Large intestine (tissue), 3 donors: ENCODE results near the gene ZNG1C. TPM values are rescaled to one million over a fixed set of nuclear protein-coding genes. Genes with fewer than 3 reads are reported as not detected.
"Not testable (repeated sequence)": the region's sequence is repeated elsewhere in the genome, so short reads cannot be mapped to it uniquely, and the experiment has no call there.

Source experiments
- DNase-seq, 2 donors: peaks; one replicate each; pipeline versions ENCODE4 v3.0.0 to v3.0.0-alpha.2; 2013
- H3K27ac ChIP-seq: one replicate; pipeline ENCODE4 v1.5.1; 2013; ENCODE audit warnings: low read length
- H3K27me3 ChIP-seq: 2 replicates; pipeline ENCODE4 v1.6.1; 2013; ENCODE audit warnings: low read length; ENCODE audit not compliant: control insufficient read depth, insufficient read depth
- H3K36me3 ChIP-seq: 2 replicates; pipeline ENCODE4 v1.6.1; 2013; ENCODE audit warnings: low read length; ENCODE audit not compliant: control insufficient read depth, insufficient read depth
- H3K4me1 ChIP-seq: one replicate; pipeline ENCODE4 v1.6.1; 2013; ENCODE audit warnings: low read length; ENCODE audit not compliant: control insufficient read depth, insufficient read depth
- H3K4me3 ChIP-seq: one replicate; pipeline ENCODE4 v1.5.1; 2013; ENCODE audit warnings: low read length
- H3K9me3 ChIP-seq: one replicate; pipeline ENCODE4 v1.6.1; 2013; ENCODE audit warnings: mild to moderate bottlenecking, low read depth, low read length, moderate library complexity; ENCODE audit not compliant: control insufficient read depth
- WGBS: methylation state at CpG from one replicate; pipeline ENCODE4 v1.1.5; 2013; ENCODE audit warnings: low lambda C conversion rate; ENCODE audit not compliant: insufficient coverage; 5-methylcytosine and 5-hydroxymethylcytosine counted together
- polyA plus RNA-seq: library from polyadenylated mRNA; unstranded; fragments of 120-200 nt; gene quantifications from one replicate; pipeline ENCODE4 v1.2.1, GENCODE V29; 2013

ZNG1C gene
- polyA plus RNA-seq, 1 donor, result 53.0 TPM

GRCh38 chr9:68338000-68338399 is 96.2 kb downstream of the ZNG1C start:
- H3K27me3 ChIP-seq, H3K9me3 ChIP-seq, H3K4me3 ChIP-seq, H3K4me1 ChIP-seq, DNase-seq, H3K27ac ChIP-seq, H3K36me3 ChIP-seq: not testable (repeated sequence)
- WGBS, result no CpG with 5 or more reads among the region's 7 CpGs

DNA sequence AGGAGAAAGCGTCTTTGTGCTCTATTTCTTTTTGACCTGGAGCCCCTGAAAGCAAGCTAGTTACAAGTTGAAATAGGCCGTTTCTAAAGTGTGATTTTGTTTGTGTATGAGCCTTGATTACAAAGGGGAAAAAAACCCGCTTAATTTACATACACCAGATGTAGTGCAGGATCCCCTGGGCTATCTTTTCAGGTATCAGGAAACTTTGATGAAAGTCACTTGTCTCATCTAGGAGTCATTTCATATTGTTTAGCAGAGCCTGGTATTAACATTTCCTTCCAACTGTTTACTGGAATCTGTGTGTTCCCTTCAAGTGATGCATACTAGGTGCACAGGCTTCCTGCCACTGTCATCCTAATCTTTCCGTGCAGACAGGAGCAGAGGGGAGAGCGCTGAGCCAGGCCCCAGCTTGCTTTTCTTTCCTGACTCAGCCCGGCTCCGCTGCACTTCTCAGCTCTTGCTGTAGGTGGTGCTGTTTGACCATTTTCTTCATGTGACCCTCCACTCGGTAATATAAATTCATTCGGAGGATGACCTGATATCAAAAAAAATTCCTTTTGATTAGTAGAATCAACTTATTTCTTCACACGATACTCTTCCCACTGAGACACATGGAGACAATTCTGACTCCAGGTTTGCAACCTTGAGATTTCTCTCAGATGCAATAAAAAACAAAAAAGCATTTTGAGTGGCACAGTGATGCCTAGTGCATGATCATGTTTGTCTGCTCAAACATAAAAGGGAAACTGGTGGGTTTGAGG is 100.7 kb downstream of the ZNG1C start:
- H3K27me3 ChIP-seq, H3K27ac ChIP-seq, H3K4me3 ChIP-seq, H3K36me3 ChIP-seq, H3K4me1 ChIP-seq, DNase-seq, H3K9me3 ChIP-seq: not testable (repeated sequence)
- no CpG with 5 or more reads among the region's 10 CpGs for WGBS

DNA sequence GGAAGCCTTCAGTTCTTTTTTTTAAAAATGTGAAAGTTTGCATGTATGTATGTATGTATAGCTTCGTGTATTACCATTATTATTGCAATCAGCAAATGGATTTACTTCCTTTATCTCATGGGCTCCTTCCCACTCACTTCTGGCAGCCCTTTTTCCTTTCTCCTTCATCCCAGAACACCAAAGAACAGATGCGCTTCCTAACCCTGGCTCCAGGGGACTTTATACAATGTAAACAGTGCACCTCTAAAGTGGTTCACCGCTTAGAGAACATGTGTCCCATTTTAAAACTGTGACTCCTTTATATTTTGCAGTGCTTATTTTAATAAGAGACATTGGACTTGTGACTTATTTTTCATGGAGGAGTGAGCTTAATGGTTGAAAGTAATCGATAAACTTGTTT is 101.5 kb downstream of the ZNG1C start:
- not testable (repeated sequence) for H3K36me3 ChIP-seq, H3K4me3 ChIP-seq, H3K27me3 ChIP-seq, H3K9me3 ChIP-seq, H3K4me1 ChIP-seq, DNase-seq, H3K27ac ChIP-seq
- no CpG with 5 or more reads among the region's 4 CpGs for WGBS

DNA sequence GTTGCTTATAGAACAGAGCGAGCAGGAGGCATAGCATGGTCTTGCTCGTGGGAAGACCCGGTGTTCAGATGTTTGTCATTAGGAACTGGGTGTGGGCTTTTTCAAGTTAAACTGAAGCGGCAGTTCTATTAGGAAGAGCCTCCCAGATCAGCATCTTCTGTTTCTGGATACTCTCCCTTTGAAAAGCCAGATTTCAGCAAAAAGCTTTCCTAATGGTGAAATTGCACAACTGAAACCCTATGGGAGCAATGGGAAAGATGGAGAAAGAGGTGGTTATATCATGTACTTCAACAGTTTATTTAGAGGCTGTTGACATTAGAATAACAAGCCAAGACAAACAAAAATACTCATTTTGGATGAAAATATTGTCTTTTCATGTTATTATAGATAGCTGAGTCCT is 102.2 kb downstream of the ZNG1C start:
- not testable (repeated sequence) for H3K9me3 ChIP-seq, H3K36me3 ChIP-seq, DNase-seq, H3K27ac ChIP-seq, H3K27me3 ChIP-seq, H3K4me1 ChIP-seq, H3K4me3 ChIP-seq
- no CpG with 5 or more reads among the region's 4 CpGs for whole genome bisulfite sequencing

Other genes starting within 250 kb of the ZNG1C start
- gene FOXD4L3, start 60.9 kb downstream of the ZNG1C start, polyA plus RNA-seq, result 0.12 TPM
- 26.4 TPM for gene PGM5, start 114.6 kb downstream of the ZNG1C start, polyA plus RNA-seq